ENCODE measurements around the gene GRK5.

GRCh38 chr10:119408072-119408471, 200.7 kb downstream of the GRK5 start:
- TF ChIP-seq POLR2A (IDR thresholded peaks at IDR 0.05), result no peak
- TF ChIP-seq CTCF (IDR thresholded peaks at IDR 0.05), result no peak
- TF ChIP-seq POLR2AphosphoS5 (IDR thresholded peaks at IDR 0.05), result no peak
- no peak for TF ChIP-seq EP300 (IDR thresholded peaks at IDR 0.05)
